Large intestine (tissue), 3 donors: ENCODE data around the gene PCSK4. TPM values are rescaled to one million over a fixed set of nuclear protein-coding genes. Genes with fewer than 3 reads are reported as not detected.

Experiments
- DNase-seq, 2 donors: peaks; one replicate each; pipeline versions ENCODE4 v3.0.0 to v3.0.0-alpha.2; 2013
- H3K27ac ChIP-seq: one replicate; pipeline ENCODE4 v1.5.1; 2013; ENCODE audit warnings: low read length
- H3K27me3 ChIP-seq: 2 replicates; pipeline ENCODE4 v1.6.1; 2013; ENCODE audit warnings: low read length; ENCODE audit not compliant: control insufficient read depth, insufficient read depth
- H3K36me3 ChIP-seq: 2 replicates; pipeline ENCODE4 v1.6.1; 2013; ENCODE audit warnings: low read length; ENCODE audit not compliant: control insufficient read depth, insufficient read depth
- H3K4me1 ChIP-seq: one replicate; pipeline ENCODE4 v1.6.1; 2013; ENCODE audit warnings: low read length; ENCODE audit not compliant: control insufficient read depth, insufficient read depth
- H3K4me3 ChIP-seq: one replicate; pipeline ENCODE4 v1.5.1; 2013; ENCODE audit warnings: low read length
- H3K9me3 ChIP-seq: one replicate; pipeline ENCODE4 v1.6.1; 2013; ENCODE audit warnings: mild to moderate bottlenecking, low read depth, low read length, moderate library complexity; ENCODE audit not compliant: control insufficient read depth
- WGBS: methylation state at CpG from one replicate; pipeline ENCODE4 v1.1.5; 2013; ENCODE audit warnings: low lambda C conversion rate; ENCODE audit not compliant: insufficient coverage; 5-methylcytosine and 5-hydroxymethylcytosine counted together
- polyA plus RNA-seq: library from polyadenylated mRNA; unstranded; fragments of 120-200 nt; gene quantifications from one replicate; pipeline ENCODE4 v1.2.1, GENCODE V29; 2013

The PCSK4 gene
- polyA plus RNA-seq, 1 donor = 4.7 TPM

GRCh38 chr19:1457892-1458291, 32.3 kb downstream of the PCSK4 start:
- peaks cover 7% of the 10 kb centered on the region for H3K36me3 ChIP-seq
- peaks cover 10% of the 10 kb centered on the region for H3K9me3 ChIP-seq
- peaks cover 12% of the 10 kb centered on the region for H3K4me1 ChIP-seq
- no peak for DNase-seq
- no peak overlapping the region for H3K4me3 ChIP-seq
- H3K27me3 ChIP-seq = peaks cover 59% of the 10 kb centered on the region
- H3K27ac ChIP-seq = no peak overlapping the region
- 92% methylated on average over 2 of the region's 16 CpGs for WGBS

GRCh38 chr19:1457031-1457739, 33.0 kb downstream of the PCSK4 start:
- peaks cover 66% of the 10 kb centered on the region for H3K27me3 ChIP-seq

DNA sequence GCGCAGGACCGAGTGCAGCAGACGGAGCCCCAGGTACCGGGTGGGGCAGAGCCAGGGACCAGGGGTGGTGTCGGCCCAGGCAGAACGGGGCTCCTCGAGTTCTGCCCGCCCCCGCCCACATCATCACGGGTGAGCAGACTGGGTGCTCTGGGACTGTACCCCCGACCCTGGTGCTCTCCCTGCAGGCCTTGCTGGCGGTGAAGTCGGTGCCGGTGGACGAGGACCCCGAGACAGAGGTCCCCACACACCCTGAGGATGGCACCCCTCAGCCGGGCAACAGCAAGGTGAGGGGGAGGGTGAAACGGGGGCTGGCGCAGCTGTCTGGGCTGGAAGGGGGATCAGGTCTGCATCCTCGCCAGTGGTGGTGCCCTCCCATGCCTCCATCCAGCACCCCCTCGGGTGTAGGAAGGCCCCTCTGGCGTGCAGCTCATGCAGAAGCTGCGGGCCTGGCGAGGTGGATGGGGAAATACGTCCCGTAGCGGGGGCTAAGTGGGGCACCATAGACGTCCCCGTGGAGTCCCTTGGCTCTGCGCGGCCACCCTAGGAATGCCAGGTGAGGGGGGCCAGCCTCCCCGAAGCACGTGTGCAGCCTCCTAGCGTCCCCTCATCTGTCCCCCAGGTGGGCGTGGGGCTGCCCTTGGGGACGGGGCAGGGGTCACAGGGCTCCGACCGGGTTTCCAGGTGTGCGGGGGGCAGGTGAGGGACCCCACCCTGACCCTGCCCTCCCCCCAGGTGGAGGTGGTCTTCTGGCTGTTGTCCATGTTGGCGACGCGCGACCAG, 33.8 kb downstream of the PCSK4 start:
- Histone ChIP-seq H3K27me3 (peaks cover 75% of the 10 kb centered on the region), H3K27ac (no peak overlapping the region), H3K9me3 (peaks cover 10% of the 10 kb centered on the region), H3K4me1 (peaks cover 12% of the 10 kb centered on the region), H3K4me3 (no peak overlapping the region), H3K36me3 (peaks cover 7% of the 10 kb centered on the region)
- no peak for DNase-seq
- no CpG with 5 or more reads among the region's 43 CpGs for WGBS

More at GRCh38 chr19:1457031-1457739, 33.0 kb downstream of the PCSK4 start:
- Histone ChIP-seq H3K4me3 (no peak overlapping the region), H3K27ac (no peak overlapping the region), H3K9me3 (peaks cover 10% of the 10 kb centered on the region), H3K4me1 (peaks cover 12% of the 10 kb centered on the region), H3K36me3 (peaks cover 7% of the 10 kb centered on the region)
- no peak for DNase-seq
- no CpG with 5 or more reads among the region's 48 CpGs for WGBS

DNA sequence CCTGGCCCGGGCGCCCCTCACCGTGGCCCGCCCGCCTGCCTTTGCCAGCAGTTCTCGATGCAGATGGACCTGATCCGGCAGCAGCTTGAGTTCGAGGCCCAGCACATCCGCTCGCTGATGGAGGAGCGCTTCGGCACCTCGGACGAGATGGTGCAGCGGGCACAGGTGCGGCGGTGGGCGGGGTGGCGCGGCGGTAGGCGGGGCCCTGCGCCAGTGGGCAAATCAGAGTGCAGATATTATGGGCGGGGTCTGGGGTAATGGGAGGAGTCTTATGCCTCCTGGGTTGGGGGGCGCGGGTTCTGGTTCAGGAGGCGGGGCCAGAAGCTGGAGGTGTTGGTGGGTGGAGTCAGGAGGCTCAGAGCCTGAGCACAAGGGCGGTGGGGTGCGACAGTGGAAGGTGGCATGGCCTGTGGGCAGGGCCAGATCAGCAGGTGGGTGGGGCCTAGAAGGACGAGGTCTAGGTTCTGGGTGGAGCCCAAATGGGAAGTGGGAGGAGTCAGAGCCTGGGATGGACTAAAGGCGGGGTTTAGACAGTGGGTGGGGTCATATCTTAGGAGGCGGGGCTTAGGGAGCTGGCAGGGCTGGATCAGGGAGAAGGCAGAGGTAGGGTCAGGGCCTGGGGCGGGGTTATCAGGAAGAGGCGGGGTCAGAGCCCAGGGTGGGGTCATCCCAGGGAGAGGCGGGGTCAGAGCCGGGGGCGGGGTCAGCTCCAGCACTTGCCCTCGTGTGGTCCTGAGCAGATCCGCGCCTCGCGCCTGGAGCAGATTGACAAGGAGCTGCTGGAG, 34.6 kb downstream of the PCSK4 start:
- Histone ChIP-seq H3K4me3 (no peak overlapping the region), H3K9me3 (peaks cover 10% of the 10 kb centered on the region), H3K27ac (no peak overlapping the region), H3K36me3 (peaks cover 5% of the 10 kb centered on the region), H3K27me3 (peaks cover 83% of the 10 kb centered on the region), H3K4me1 (peaks cover 12% of the 10 kb centered on the region)
- peak; percentile 70 to 85 for DNase-seq
- no CpG with 5 or more reads among the region's 42 CpGs for WGBS

DNA sequence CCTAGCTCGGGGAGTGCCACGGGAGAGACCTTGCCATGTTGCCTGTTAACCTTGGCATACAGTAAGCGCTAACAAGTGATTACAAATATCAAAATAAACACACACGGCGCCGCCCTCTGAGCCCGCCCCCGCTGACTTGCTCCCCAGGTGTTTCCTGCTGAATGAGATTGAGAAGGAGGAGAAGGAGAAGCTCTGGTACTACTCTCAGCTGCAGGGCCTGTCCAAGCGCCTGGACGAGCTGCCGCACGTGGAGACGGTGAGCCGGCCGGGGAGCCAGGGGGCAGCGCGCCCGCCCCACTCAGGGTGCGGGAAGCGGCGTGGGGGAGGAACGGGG, 35.2 kb downstream of the PCSK4 start:
- Histone ChIP-seq H3K36me3 (no peaks in the 10 kb centered on the region), H3K27ac (no peak overlapping the region)

GRCh38 chr19:1453525-1454364, 36.4 kb downstream of the PCSK4 start:
- H3K27ac ChIP-seq = no peak overlapping the region

More for the DNA sequence above, 35.2 kb downstream of the PCSK4 start:
- DNase-seq = no peak
- peaks cover 10% of the 10 kb centered on the region for H3K9me3 ChIP-seq
- H3K4me1 ChIP-seq = peaks cover 12% of the 10 kb centered on the region
- no CpG with 5 or more reads among the region's 22 CpGs for WGBS
- peaks cover 87% of the 10 kb centered on the region for H3K27me3 ChIP-seq
- H3K4me3 ChIP-seq = no peak overlapping the region

DNA sequence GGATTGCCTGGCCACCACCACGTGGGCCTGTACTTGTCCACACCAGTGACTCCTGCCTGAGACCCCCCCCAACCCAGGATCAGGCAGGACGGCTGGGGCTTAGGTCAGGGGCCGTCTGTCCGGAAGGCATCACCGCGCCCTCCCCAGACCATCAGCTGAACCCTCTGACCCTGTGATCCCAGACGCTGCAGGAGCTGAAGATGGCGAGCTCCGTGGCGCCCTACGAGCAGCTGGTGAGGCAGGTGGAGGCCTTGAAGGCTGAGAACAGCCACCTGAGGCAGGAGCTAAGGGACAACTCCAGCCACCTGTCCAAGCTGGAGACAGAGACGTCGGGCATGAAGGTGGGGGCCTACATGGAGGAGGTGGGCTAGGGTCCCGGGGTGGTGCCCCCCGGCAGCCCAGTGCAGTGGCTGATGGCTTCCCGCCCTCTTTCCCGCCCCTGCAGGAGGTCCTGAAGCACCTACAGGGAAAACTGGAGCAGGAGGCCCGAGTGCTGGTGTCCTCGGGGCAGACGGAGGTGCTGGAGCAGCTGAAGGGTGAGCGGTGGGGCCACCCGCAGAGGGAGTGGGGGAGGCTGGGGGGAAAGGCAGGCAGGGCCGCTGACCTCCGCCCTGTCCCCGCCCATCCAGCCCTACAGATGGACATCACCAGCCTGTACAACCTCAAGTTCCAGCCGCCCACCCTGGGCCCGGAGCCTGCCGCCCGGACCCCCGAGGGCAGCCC, 37.2 kb downstream of the PCSK4 start:
- H3K27me3 ChIP-seq = peaks cover 92% of the 10 kb centered on the region
- no peak for DNase-seq
- H3K4me3 ChIP-seq = no peak overlapping the region
- no peak overlapping the region for H3K27ac ChIP-seq
- peaks cover 12% of the 10 kb centered on the region for H3K4me1 ChIP-seq
- no peaks in the 10 kb centered on the region for H3K36me3 ChIP-seq
- H3K9me3 ChIP-seq = peaks cover 10% of the 10 kb centered on the region
- WGBS = no CpG with 5 or more reads among the region's 30 CpGs

More at GRCh38 chr19:1453525-1454364, 36.4 kb downstream of the PCSK4 start:
- DNase-seq = peak in 1 of 2 donors; percentile 18
- peaks cover 12% of the 10 kb centered on the region for H3K4me1 ChIP-seq
- no CpG with 5 or more reads among the region's 33 CpGs for WGBS
- no peaks in the 10 kb centered on the region for H3K36me3 ChIP-seq
- no peak overlapping the region for H3K4me3 ChIP-seq
- H3K27me3 ChIP-seq = peaks cover 94% of the 10 kb centered on the region
- H3K9me3 ChIP-seq = peaks cover 10% of the 10 kb centered on the region

GRCh38 chr19:1451916-1452801, 38.0 kb downstream of the PCSK4 start:
- Histone ChIP-seq H3K9me3 (peaks cover 10% of the 10 kb centered on the region), H3K4me3 (no peak overlapping the region), H3K4me1 (peaks cover 12% of the 10 kb centered on the region), H3K27me3 (peaks cover 92% of the 10 kb centered on the region), H3K27ac (no peak overlapping the region), H3K36me3 (no peaks in the 10 kb centered on the region)
- WGBS = no CpG with 5 or more reads among the region's 39 CpGs
- no peak for DNase-seq
